Gastrocnemius medialis (tissue), 4 donors: ENCODE measurements around the gene CLSTN2.

Experiments
- CTCF ChIP-seq, 5 experiments: fragments of 450-650 bp in 3 of 5; fragments of 200-600 bp in 2 of 5; sonication (generic) in 2 of 5; IDR thresholded peaks in 4 of 5; conservative IDR thresholded peaks in 1 of 5; 1 replicate in 4 of 5; 2 replicates in 1 of 5; pipeline ENCODE4 v1.5.1; 2016 to 2019; ENCODE audit warnings: antibody characterized with exemption in 5 of 5, mild to moderate bottlenecking in 3 of 5, moderate library complexity in 3 of 5
- POLR2A ChIP-seq, 2 donors: fragments of 450-650 bp; IDR thresholded peaks; one replicate each; pipeline ENCODE4 v1.6.1; 2017; ENCODE audit warnings: antibody characterized with exemption in 2 of 2, mild to moderate bottlenecking in 2 of 2, moderate library complexity in 2 of 2

GRCh38 chr3:140408252-140408651 is 473.3 kb downstream of the CLSTN2 start:
- TF ChIP-seq CTCF (IDR thresholded peaks at IDR 0.05 in 4 of 5, conservative IDR thresholded peaks at IDR 0.05 in 1 of 5) (no peak), POLR2A (IDR thresholded peaks at IDR 0.05) (no peak)
